Stimulated activated CD8-positive, alpha-beta memory T cell treated with anti-CD3 and anti-CD28 coated beads, Interleukin-7, amount 100 ng/mL, for 4 hours (primary cell): ENCODE measurements around the gene ARHGEF17.

Experiments
- DNase-seq, 2 donors: peaks; one replicate each; pipeline ENCODE4 v3.0.0-alpha.2; 2020; ENCODE audit warnings: low read depth in 2 of 2

The ARHGEF17 gene

GRCh38 chr11:73291781-73292524 lies 16.1 kb upstream of the ARHGEF17 start:
- DNase-seq: no peak

- DNase-seq: no peak
Measured at GRCh38 chr11:73292525-73292894, 15.6 kb upstream of the ARHGEF17 start.

- no peak for DNase-seq
Measured at GRCh38 chr11:73293356-73293936, 14.6 kb upstream of the ARHGEF17 start.

GRCh38 chr11:73294604-73295003 lies 13.5 kb upstream of the ARHGEF17 start:
- DNase-seq: no peak

- DNase-seq: peak; percentile 40 to 54
Measured at GRCh38 chr11:73295241-73295995, 12.7 kb upstream of the ARHGEF17 start.

GRCh38 chr11:73295996-73296318 lies 12.1 kb upstream of the ARHGEF17 start:
- no peak for DNase-seq

- DNase-seq: no peak
Measured at GRCh38 chr11:73296501-73297230, 11.4 kb upstream of the ARHGEF17 start.

GRCh38 chr11:73297231-73297590 lies 10.9 kb upstream of the ARHGEF17 start:
- DNase-seq: no peak

- DNase-seq: no peak
Measured at GRCh38 chr11:73297702-73298101, 10.4 kb upstream of the ARHGEF17 start.

- DNase-seq: no peak
Measured at GRCh38 chr11:73298233-73298632, 9.8 kb upstream of the ARHGEF17 start.

GRCh38 chr11:73299751-73300150 lies 8.3 kb upstream of the ARHGEF17 start:
- DNase-seq: no peak

- no peak for DNase-seq
Measured at GRCh38 chr11:73306069-73306841, 1.8 kb upstream of the ARHGEF17 start.

GRCh38 chr11:73306977-73307322 lies 1.1 kb upstream of the ARHGEF17 start:
- no peak for DNase-seq

GRCh38 chr11:73307323-73308002 lies 613 bp upstream of the ARHGEF17 start:
- peak; percentile 78 to 80 for DNase-seq

- no peak for DNase-seq
Measured at GRCh38 chr11:73308961-73309919, 1.2 kb downstream of the ARHGEF17 start.

GRCh38 chr11:73310076-73310475 lies 2.0 kb downstream of the ARHGEF17 start:
- no peak for DNase-seq

- no peak for DNase-seq
Measured at GRCh38 chr11:73310661-73311393, 2.8 kb downstream of the ARHGEF17 start.

- no peak for DNase-seq
Measured at GRCh38 chr11:73311394-73311869, 3.4 kb downstream of the ARHGEF17 start.

- no peak for DNase-seq
Measured at GRCh38 chr11:73312036-73312435, 4.0 kb downstream of the ARHGEF17 start.
